Measurements from ENCODE around the gene ACD.
"Not testable (repeated sequence)": the region's sequence is repeated elsewhere in the genome, so short reads cannot be mapped to it uniquely, and the experiment has no call there.

ACD gene

GRCh38 chr16:67659675-67660563 lies at the start of gene ACD:
Gene ACD (minus strand): TSS chr16:67660260. CDS start chr16:67660220, 40 bp downstream.
- peak; percentile 75 for DNase-seq (ENCODE audit: low read depth)

- no peak for DNase-seq (ENCODE audit: low read depth)
Observed at GRCh38 chr16:67709050-67709449, 49.0 kb upstream of the ACD start.

GRCh38 chr16:67708368-67708771 lies 48.3 kb upstream of the ACD start:
- no peak for DNase-seq (ENCODE audit: low read depth)

GRCh38 chr16:67707790-67708189 lies 47.7 kb upstream of the ACD start:
- DNase-seq (ENCODE audit: low read depth) = no peak

GRCh38 chr16:67707210-67707609 lies 47.1 kb upstream of the ACD start:
- no peak for DNase-seq (ENCODE audit: low read depth)

GRCh38 chr16:67704110-67704509 lies 44.0 kb upstream of the ACD start:
- no peak for DNase-seq (ENCODE audit: low read depth)

GRCh38 chr16:67703626-67704025 lies 43.6 kb upstream of the ACD start:
- no peak for DNase-seq (ENCODE audit: low read depth)

GRCh38 chr16:67702130-67702529 lies 42.1 kb upstream of the ACD start:
- no peak for DNase-seq (ENCODE audit: low read depth)

GRCh38 chr16:67701420-67701819 lies 41.4 kb upstream of the ACD start:
- DNase-seq (ENCODE audit: low read depth) = no peak

- no peak for DNase-seq (ENCODE audit: low read depth)
Observed at GRCh38 chr16:67699265-67699664, 39.2 kb upstream of the ACD start.

- no peak for DNase-seq (ENCODE audit: low read depth)
Observed at GRCh38 chr16:67697422-67698185, 37.5 kb upstream of the ACD start.

GRCh38 chr16:67694611-67695010 lies 34.6 kb upstream of the ACD start:
- no peak for DNase-seq (ENCODE audit: low read depth)

GRCh38 chr16:67693517-67694285 lies 33.6 kb upstream of the ACD start:
- not testable (repeated sequence) for DNase-seq (ENCODE audit: low read depth)

GRCh38 chr16:67685388-67686112 lies 25.5 kb upstream of the ACD start:
- no peak for DNase-seq (ENCODE audit: low read depth)

GRCh38 chr16:67683767-67684166 lies 23.7 kb upstream of the ACD start:
- DNase-seq (ENCODE audit: low read depth) = no peak

GRCh38 chr16:67679935-67680897 lies 20.2 kb upstream of the ACD start:
- DNase-seq (ENCODE audit: low read depth) = no peak

GRCh38 chr16:67678354-67679023 lies 18.4 kb upstream of the ACD start:
- no peak for DNase-seq (ENCODE audit: low read depth)

- DNase-seq (ENCODE audit: low read depth) = no peak
Observed at GRCh38 chr16:67677712-67678111, 17.7 kb upstream of the ACD start.

- no peak for DNase-seq (ENCODE audit: low read depth)
Observed at GRCh38 chr16:67676939-67677338, 16.9 kb upstream of the ACD start.

- no peak for DNase-seq (ENCODE audit: low read depth)
Observed at GRCh38 chr16:67676516-67676915, 16.5 kb upstream of the ACD start.
